PC-9 (cell line): Measurements from ENCODE around the gene DHRSX. TPM values are rescaled to one million over a fixed set of nuclear protein-coding genes. Genes with fewer than 3 reads are reported as not detected.

Experiments
- BruUV-seq: library from RNA; stranded (reverse); fragments of 400-500 nt; replicated peaks from 2 replicates; lab custom pipeline; 2021; lab: Mats Ljungman, UMichigan
- CTCF ChIA-PET: fragments of 300-600 bp; sonication (Branson Sonifier 250); formaldehyde crosslinking; loops from one replicate; lab custom pipeline; 2022; ENCODE audit warnings: antibody characterized with exemption; lab: Charles Lee
- POLR2A ChIA-PET: fragments of 300-600 bp; sonication (Branson Sonifier 250); formaldehyde crosslinking; loops from one replicate; lab custom pipeline; 2022; ENCODE audit warnings: antibody characterized with exemption; ENCODE audit not compliant: unreplicated experiment; lab: Charles Lee
- DNase-seq, 2 experiments: peaks; one replicate each; pipeline versions ENCODE4 v3.0.0 to v3.0.0-alpha.2; 2015 to 2022; ENCODE audit warnings: mixed read lengths in 1 of 2
- H2AFZ ChIP-seq: fragments of 200-600 bp; sonication (generic); 2 replicates; pipeline ENCODE4 v1.8.1; 2017; ENCODE audit warnings: antibody characterized with exemption
- H3F3A ChIP-seq: fragments of 200-600 bp; sonication (generic); 2 replicates; pipeline ENCODE4 v1.8.1; 2017; ENCODE audit warnings: antibody characterized with exemption, mild to moderate bottlenecking, low read depth; ENCODE audit not compliant: insufficient read depth
- H3K27ac ChIP-seq: fragments of 200-600 bp; sonication (generic); 2 replicates; pipeline ENCODE4 v1.6.1; 2016; ENCODE audit warnings: mixed run types
- H3K27me3 ChIP-seq: fragments of 200-600 bp; sonication (generic); 2 replicates; pipeline ENCODE4 v1.6.1; 2016; ENCODE audit warnings: low read depth, mixed run types; ENCODE audit not compliant: insufficient read depth
- H3K36me3 ChIP-seq: fragments of 200-600 bp; sonication (generic); 2 replicates; pipeline ENCODE4 v1.6.1; 2016; ENCODE audit warnings: low read depth, mixed run types
- H3K4me1 ChIP-seq: fragments of 200-600 bp; sonication (generic); replicated peaks from 2 replicates; pipeline ENCODE4 v1.6.1; 2016; ENCODE audit warnings: mixed run types; ENCODE audit not compliant: insufficient read depth
- H3K4me2 ChIP-seq: fragments of 200-600 bp; sonication (generic); 2 replicates; pipeline ENCODE4 v1.6.1; 2017; ENCODE audit warnings: mixed run types
- H3K4me3 ChIP-seq: fragments of 200-600 bp; sonication (generic); 2 replicates; pipeline ENCODE4 v1.6.1; 2016; ENCODE audit warnings: mixed run types
- H3K79me2 ChIP-seq: fragments of 200-600 bp; sonication (generic); 2 replicates; pipeline ENCODE4 v1.6.1; 2017; ENCODE audit warnings: low read depth, mixed run types
- H3K9me2 ChIP-seq: fragments of 200-600 bp; sonication (generic); 2 replicates; pipeline ENCODE4 v1.8.1; 2017; ENCODE audit warnings: mild to moderate bottlenecking; ENCODE audit not compliant: insufficient read depth
- H3K9me3 ChIP-seq: fragments of 200-600 bp; sonication (generic); 2 replicates; pipeline ENCODE4 v1.8.1; 2016; ENCODE audit warnings: low read depth; ENCODE audit not compliant: insufficient read depth
- H4K20me1 ChIP-seq: fragments of 200-600 bp; sonication (generic); 2 replicates; pipeline ENCODE4 v1.8.1; 2017; ENCODE audit not compliant: insufficient read depth
- EZH2 ChIP-seq: fragments of 200-600 bp; sonication (generic); IDR thresholded peaks from 2 replicates; pipeline ENCODE4 v1.8.0; 2017; ENCODE audit warnings: antibody characterized with exemption, low read depth
- intact Hi-C: fragments of 100-400 bp; cut with micrococcal nuclease; formaldehyde crosslinking; loops from one replicate; pipeline ENCODE4 v1.10.0; 2022; ENCODE audit not compliant: unreplicated experiment
- total RNA-seq: library from RNA; stranded (reverse); gene quantifications from 2 replicates; pipeline ENCODE4 v1.2.3, GENCODE V29; 2021
- TF ChIP-seq, protein P1 (sequence below): fragments of 200-600 bp; sonication (generic); conservative IDR thresholded peaks from 2 replicates; pipeline ENCODE4 v1.6.1; 2017; ENCODE audit warnings: mixed run types, antibody characterized with exemption, mild to moderate bottlenecking, moderate library complexity

The DHRSX gene
- total RNA-seq, 1 experiment from 2014 or later: 13.2 TPM

GRCh38 chrX:2449135-2449886 is 51.5 kb downstream of the DHRSX start:
- BruUV-seq: no TSS peak
- TF ChIP-seq, protein P1, sequence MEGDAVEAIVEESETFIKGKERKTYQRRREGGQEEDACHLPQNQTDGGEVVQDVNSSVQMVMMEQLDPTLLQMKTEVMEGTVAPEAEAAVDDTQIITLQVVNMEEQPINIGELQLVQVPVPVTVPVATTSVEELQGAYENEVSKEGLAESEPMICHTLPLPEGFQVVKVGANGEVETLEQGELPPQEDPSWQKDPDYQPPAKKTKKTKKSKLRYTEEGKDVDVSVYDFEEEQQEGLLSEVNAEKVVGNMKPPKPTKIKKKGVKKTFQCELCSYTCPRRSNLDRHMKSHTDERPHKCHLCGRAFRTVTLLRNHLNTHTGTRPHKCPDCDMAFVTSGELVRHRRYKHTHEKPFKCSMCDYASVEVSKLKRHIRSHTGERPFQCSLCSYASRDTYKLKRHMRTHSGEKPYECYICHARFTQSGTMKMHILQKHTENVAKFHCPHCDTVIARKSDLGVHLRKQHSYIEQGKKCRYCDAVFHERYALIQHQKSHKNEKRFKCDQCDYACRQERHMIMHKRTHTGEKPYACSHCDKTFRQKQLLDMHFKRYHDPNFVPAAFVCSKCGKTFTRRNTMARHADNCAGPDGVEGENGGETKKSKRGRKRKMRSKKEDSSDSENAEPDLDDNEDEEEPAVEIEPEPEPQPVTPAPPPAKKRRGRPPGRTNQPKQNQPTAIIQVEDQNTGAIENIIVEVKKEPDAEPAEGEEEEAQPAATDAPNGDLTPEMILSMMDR: no peak
- no peak for TF ChIP-seq EZH2
- H3K9me2 ChIP-seq: no peaks in the 10 kb centered on the region; the same call in 1 of the 2 replicates
- H3K9me3 ChIP-seq: no peaks in the 10 kb centered on the region
- DNase-seq: no peak
- H3K4me1 ChIP-seq: no peaks in the 10 kb centered on the region
- intact Hi-C loops: no loop called here
- H3F3A ChIP-seq: no peaks in the 10 kb centered on the region
- no peaks in the 10 kb centered on the region for H3K79me2 ChIP-seq
- no peak overlapping the region for H3K4me3 ChIP-seq
- H3K27me3 ChIP-seq: no peaks in the 10 kb centered on the region
- no peaks in the 10 kb centered on the region for H4K20me1 ChIP-seq
- H3K36me3 ChIP-seq: no peaks in the 10 kb centered on the region
- no peak overlapping the region for H3K4me2 ChIP-seq
- no peak overlapping the region for H3K27ac ChIP-seq
- ChIA-PET CTCF (no interaction called here), POLR2A (no interaction called here)
- no peak overlapping the region for H2AFZ ChIP-seq

- intact Hi-C loops: no loop called here
- CTCF ChIA-PET: no interaction called here
- Histone ChIP-seq H3K4me1 (no peaks in the 10 kb centered on the region), H3K27me3 (no peaks in the 10 kb centered on the region), H3K4me3 (no peak overlapping the region), H3K27ac (no peak overlapping the region), H3K9me2 (no peaks in the 10 kb centered on the region; the same call in 1 of the 2 replicates), H2AFZ (no peak overlapping the region), H3F3A (no peaks in the 10 kb centered on the region), H3K9me3 (no peaks in the 10 kb centered on the region), H3K79me2 (no peaks in the 10 kb centered on the region), H4K20me1 (no peaks in the 10 kb centered on the region), H3K4me2 (no peak overlapping the region), H3K36me3 (no peaks in the 10 kb centered on the region)
- no TSS peak for BruUV-seq
- no peak for DNase-seq
- POLR2A ChIA-PET: no interaction called here
- no peak for TF ChIP-seq EZH2
- TF ChIP-seq, protein P1: no peak
Measured at GRCh38 chrX:2447484-2447883, 53.3 kb downstream of the DHRSX start.

DNA sequence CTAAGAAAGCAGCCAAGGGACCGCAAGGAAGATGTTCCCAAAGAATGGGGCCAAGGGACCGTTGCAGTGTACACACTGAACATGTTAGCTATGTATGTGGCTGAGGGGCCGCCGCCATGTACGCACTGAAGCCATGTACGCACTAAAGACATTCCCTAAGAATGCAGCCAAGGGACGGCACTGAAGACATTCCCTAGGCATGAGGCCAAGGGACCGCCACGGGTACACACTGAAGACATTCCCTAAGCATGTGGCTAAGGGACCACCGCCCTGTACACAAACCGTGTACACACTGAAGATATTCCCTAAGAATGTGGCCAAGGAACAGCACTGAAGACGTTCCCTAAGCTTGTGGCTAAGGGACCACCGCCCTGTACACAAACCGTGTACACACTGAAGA is 54.0 kb downstream of the DHRSX start:
- no peaks in the 10 kb centered on the region for H3F3A ChIP-seq
- H3K27me3 ChIP-seq: no peaks in the 10 kb centered on the region
- no peaks in the 10 kb centered on the region for H3K4me1 ChIP-seq
- intact Hi-C loops: no loop called here
- no peaks in the 10 kb centered on the region for H3K79me2 ChIP-seq
- no peaks in the 10 kb centered on the region for H4K20me1 ChIP-seq
- no peak overlapping the region for H3K27ac ChIP-seq
- POLR2A ChIA-PET: no interaction called here
- TF ChIP-seq EZH2: no peak
- TF ChIP-seq, protein P1: no peak
- no peak overlapping the region for H2AFZ ChIP-seq
- no peaks in the 10 kb centered on the region for H3K9me2 ChIP-seq
- CTCF ChIA-PET: no interaction called here
- H3K9me3 ChIP-seq: no peaks in the 10 kb centered on the region
- H3K36me3 ChIP-seq: no peaks in the 10 kb centered on the region
- no peak overlapping the region for H3K4me3 ChIP-seq
- DNase-seq: no peak
- no peak overlapping the region for H3K4me2 ChIP-seq
- BruUV-seq: no TSS peak
